ENCODE results near the gene NIP7.

NIP7 gene

DNA sequence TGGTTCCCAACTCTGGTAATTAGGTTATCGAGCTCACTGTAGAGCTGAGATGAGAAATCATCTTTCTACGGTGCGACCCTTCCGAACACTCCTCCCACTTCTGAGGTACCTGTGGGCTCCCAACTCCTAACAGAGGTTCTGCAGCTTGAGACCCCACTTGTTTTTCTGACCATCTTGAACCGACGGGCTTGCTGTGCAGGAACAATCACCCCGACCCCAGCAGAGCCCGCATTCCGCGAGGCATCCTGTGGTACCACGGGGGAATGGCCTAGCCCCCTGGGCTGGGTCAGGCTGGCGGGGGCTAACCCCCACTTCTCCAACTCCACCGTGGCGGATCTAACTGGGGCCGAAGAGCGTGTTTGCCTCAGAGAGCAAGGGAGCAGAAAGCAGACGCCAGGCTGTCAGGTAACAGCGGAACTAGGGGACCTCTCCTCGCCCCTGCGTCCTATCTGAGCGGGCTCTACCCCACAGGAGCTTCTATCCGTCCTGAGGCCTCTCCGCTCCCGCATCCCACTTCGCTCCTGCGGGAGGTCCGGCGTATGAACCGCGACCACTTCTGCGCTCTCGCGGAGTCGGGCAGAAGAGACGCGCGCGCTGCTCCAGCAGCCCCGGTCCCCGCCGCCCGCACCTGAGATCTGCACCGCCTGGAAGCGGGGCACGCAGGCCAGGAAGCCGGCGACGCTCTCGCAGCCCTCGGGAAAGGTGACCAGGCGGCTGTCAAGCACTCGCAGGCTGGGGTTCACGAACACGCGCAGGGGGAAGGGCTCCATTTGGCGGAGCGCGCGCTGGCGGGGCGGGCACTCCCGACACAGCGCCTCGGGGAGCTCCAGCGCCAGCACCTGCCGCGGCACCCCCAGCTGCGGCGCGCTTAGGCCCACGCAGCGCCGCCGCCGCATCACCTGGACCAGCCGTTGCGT lies 9.9 kb upstream of the NIP7 start:
- DNase-seq (ENCODE audit: low read depth): no peak
- peak overlapping the region; percentile 60 for H3K4me3 ChIP-seq (ENCODE audit: low read depth, low read length)
- TF ChIP-seq, protein P1, sequence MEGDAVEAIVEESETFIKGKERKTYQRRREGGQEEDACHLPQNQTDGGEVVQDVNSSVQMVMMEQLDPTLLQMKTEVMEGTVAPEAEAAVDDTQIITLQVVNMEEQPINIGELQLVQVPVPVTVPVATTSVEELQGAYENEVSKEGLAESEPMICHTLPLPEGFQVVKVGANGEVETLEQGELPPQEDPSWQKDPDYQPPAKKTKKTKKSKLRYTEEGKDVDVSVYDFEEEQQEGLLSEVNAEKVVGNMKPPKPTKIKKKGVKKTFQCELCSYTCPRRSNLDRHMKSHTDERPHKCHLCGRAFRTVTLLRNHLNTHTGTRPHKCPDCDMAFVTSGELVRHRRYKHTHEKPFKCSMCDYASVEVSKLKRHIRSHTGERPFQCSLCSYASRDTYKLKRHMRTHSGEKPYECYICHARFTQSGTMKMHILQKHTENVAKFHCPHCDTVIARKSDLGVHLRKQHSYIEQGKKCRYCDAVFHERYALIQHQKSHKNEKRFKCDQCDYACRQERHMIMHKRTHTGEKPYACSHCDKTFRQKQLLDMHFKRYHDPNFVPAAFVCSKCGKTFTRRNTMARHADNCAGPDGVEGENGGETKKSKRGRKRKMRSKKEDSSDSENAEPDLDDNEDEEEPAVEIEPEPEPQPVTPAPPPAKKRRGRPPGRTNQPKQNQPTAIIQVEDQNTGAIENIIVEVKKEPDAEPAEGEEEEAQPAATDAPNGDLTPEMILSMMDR (IDR thresholded peaks at IDR 0.05; ENCODE audit: low read depth, low read length, missing control alignments): no peak

DNA sequence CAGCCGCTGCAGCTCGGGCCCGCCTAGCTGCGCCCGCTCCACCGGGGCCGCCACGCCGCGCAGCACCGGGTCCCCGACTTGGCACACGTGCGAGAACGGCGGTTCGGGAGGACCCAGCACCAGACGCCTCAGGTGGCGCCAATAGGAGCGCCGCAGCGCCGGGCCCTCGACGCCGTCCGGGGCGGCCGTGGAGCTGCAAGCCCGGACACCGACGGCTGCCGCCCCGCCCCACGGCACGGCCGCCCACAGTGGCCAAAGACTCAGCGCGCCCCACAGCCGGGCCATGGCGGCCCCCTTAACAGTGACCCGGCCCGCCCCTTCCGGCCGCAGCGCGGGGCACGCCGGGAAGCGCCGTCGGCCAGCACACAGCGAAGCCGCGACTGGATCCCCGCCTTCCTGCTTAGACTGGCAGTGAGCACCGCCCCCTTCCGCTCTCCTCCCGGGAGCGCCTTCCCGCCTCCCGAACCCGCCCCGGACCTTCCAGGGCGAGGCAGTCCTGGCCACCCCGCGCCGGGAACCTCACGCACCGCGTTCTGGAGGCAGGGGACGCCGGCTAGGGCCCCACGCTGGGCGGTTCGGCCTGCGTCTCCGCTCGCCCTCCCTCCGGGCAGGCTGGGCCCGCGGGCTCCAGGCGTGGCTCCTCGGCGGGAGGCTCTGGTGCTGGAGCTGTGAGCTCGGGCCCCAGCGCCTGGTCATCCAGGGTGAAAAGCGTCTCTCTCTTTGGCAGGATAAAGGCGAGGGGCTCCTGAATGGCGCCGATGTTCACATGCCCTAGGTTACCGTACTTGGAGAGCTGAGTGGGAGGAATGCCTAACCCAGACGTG lies 9.1 kb upstream of the NIP7 start, which contains the start of gene PDF:
Gene PDF (minus strand): TSS at position 303 of the 824 bp plus-strand sequence. CDS start 18 bp downstream, at position 285.
- H3K4me3 ChIP-seq (ENCODE audit: low read depth, low read length): peak within 1 kb of the TSS; percentile 60
- TF ChIP-seq, protein P1 (IDR thresholded peaks at IDR 0.05; ENCODE audit: low read depth, low read length, missing control alignments): no peak
- peak; percentile 59 for DNase-seq (ENCODE audit: low read depth)

DNA sequence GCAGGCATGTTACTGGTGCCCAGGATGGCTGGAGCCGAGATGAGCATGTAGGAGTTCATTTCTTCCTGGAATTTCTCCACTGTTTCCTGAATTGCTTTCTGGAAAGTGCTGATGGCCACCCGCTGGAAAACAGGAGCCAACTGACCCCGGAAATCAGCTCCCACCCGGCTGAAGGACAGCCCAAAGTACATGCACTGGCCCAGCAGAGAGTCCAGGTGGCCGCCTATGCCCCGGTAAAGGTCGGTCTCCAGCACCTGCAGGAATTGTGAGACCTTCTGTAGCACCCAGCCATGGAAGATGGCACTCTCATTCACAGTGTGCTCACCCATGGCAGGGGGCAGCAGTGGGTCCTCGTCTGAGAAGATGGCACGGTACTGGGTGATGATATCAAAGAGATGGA lies 4.9 kb upstream of the NIP7 start:
- DNase-seq (ENCODE audit: low read depth): no peak
- TF ChIP-seq, protein P1 (IDR thresholded peaks at IDR 0.05; ENCODE audit: low read depth, low read length, missing control alignments): no peak
- no peak overlapping the region for H3K4me3 ChIP-seq (ENCODE audit: low read depth, low read length)

- peak overlapping the region; percentile 90 for H3K4me3 ChIP-seq (ENCODE audit: low read depth, low read length)
- TF ChIP-seq, protein P1 (IDR thresholded peaks at IDR 0.05; ENCODE audit: low read depth, low read length, missing control alignments): no peak
- DNase-seq (ENCODE audit: low read depth): no peak
Measured at GRCh38 chr16:69338557-69339288, 849 bp upstream of the NIP7 start.

DNA sequence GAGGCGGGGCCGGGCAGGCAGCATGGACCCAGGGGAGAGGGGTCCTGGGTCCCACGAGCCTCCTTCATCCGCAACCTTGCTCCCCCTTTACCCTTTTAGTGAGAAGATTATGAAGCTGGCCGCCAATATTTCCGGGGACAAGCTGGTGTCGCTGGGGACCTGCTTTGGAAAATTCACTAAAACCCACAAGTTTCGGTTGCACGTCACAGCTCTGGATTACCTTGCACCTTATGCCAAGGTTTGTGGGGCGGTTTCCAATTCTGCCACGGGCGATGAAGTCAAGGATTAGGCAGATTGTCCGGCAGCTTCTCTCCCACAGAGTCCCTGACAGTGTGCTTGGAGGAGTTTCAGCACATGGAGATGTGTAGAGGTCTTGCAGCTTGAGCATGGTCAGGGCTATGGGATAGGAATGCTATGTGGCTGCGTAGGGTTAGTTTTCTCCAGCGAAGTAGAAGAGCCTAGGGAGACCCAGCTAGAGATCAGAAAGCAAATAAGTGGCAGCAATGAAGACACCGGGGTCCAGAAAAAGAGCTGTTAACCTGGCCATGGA lies 598 bp downstream of the NIP7 start:
- DNase-seq (ENCODE audit: low read depth): no peak
- H3K4me3 ChIP-seq (ENCODE audit: low read depth, low read length): peak overlapping the region; percentile 90
- TF ChIP-seq, protein P1 (IDR thresholded peaks at IDR 0.05; ENCODE audit: low read depth, low read length, missing control alignments): no peak

- no peak for DNase-seq (ENCODE audit: low read depth)
Measured at GRCh38 chr16:69344171-69344570, 4.6 kb downstream of the NIP7 start.

More at GRCh38 chr16:69344171-69344570, 4.6 kb downstream of the NIP7 start:
- H3K4me3 ChIP-seq (ENCODE audit: low read depth, low read length): no peak overlapping the region
- TF ChIP-seq, protein P1 (IDR thresholded peaks at IDR 0.05; ENCODE audit: low read depth, low read length, missing control alignments): no peak
